H1 (cell line): ENCODE measurements around the gene NOC3L. TPM values are rescaled to one million over a fixed set of nuclear protein-coding genes. Genes with fewer than 3 reads are reported as not detected.

Experiments used
- CTCF ChIA-PET: fragments of 300-600 bp; sonication (Branson Sonifier 250); formaldehyde crosslinking; loops from one replicate; lab custom pipeline; 2021; ENCODE audit not compliant: partially characterized antibody; lab: Charles Lee
- POLR2A ChIA-PET: fragments of 300-600 bp; sonication (Branson Sonifier 250); formaldehyde crosslinking; loops from one replicate; lab custom pipeline; 2021; ENCODE audit warnings: inconsistent platforms; ENCODE audit not compliant: partially characterized antibody; lab: Charles Lee
- DNase-seq, 2 experiments: peaks; one replicate each; pipeline versions ENCODE4 v3.0.0 to v3.0.0-alpha.2; 2010 to 2022; ENCODE audit warnings: low spot score in 2 of 2, low read depth in 1 of 2, mixed read lengths in 1 of 2
- FAIRE-seq: peaks from 2 replicates; lab custom pipeline; 2011; peaks lifted over from hg19 to GRCh38; lab: Jason Lieb, UNC
- H2AFZ ChIP-seq: 2 replicates; pipeline ENCODE4 v1.8.1; 2012; ENCODE audit warnings: low read length, inconsistent platforms
- H2AK5ac ChIP-seq: 2 replicates; pipeline ENCODE4 v1.6.1; 2013; ENCODE audit warnings: low read depth, low read length
- H2BK120ac ChIP-seq: replicated peaks from 2 replicates; pipeline ENCODE3; 2013; ENCODE audit warnings: low read depth, low read length, inconsistent platforms
- H2BK12ac ChIP-seq: 2 replicates; pipeline ENCODE4 v1.6.1; 2013; ENCODE audit warnings: low read depth, low read length
- H2BK15ac ChIP-seq: 2 replicates; pipeline ENCODE4 v1.6.1; 2013; ENCODE audit warnings: low read length
- H2BK20ac ChIP-seq: 2 replicates; pipeline ENCODE4 v1.6.1; 2013; ENCODE audit warnings: low read length
- H2BK5ac ChIP-seq: 2 replicates; pipeline ENCODE4 v1.6.1; 2013; ENCODE audit warnings: low read depth, low read length
- H3K14ac ChIP-seq: 2 replicates; pipeline ENCODE4 v1.6.1; 2013; ENCODE audit warnings: inconsistent platforms; ENCODE audit not compliant: insufficient read length
- H3K18ac ChIP-seq: 2 replicates; pipeline ENCODE4 v1.6.1; 2013; ENCODE audit warnings: low read length; ENCODE audit errors: extremely low read depth
- H3K23ac ChIP-seq: 2 replicates; pipeline ENCODE4 v1.6.1; 2013; ENCODE audit warnings: inconsistent platforms; ENCODE audit not compliant: insufficient read length
- H3K23me2 ChIP-seq: 2 replicates; pipeline ENCODE4 v1.6.1; 2013; ENCODE audit warnings: low read depth, low read length
- H3K27ac ChIP-seq: 2 replicates; pipeline ENCODE4 v1.6.1; 2011; ENCODE audit warnings: low read depth, low read length, inconsistent platforms
- H3K27me3 ChIP-seq, 4 experiments: replicated peaks in 1 of 4; 1 replicate in 1 of 4; 2 replicates in 3 of 4; pipeline versions ENCODE4 v1.6.1 to v1.8.1; 2011 to 2013; ENCODE audit warnings: low read length in 3 of 4, mild to moderate bottlenecking in 3 of 4, inconsistent platforms in 2 of 4, mixed read lengths in 2 of 4, moderate library complexity in 1 of 4; ENCODE audit not compliant: control insufficient read depth in 3 of 4, insufficient read depth in 3 of 4; ENCODE audit errors: extremely low read depth in 1 of 4
- H3K36me3 ChIP-seq, 4 experiments: 2 replicates each; pipeline versions ENCODE4 v1.6.1 to v1.8.1; 2011 to 2013; ENCODE audit warnings: mild to moderate bottlenecking in 4 of 4, low read length in 3 of 4, moderate library complexity in 2 of 4, control low read depth in 1 of 4, inconsistent platforms in 1 of 4; ENCODE audit not compliant: insufficient read depth in 4 of 4, control insufficient read depth in 2 of 4
- H3K4ac ChIP-seq: replicated peaks from 2 replicates; pipeline ENCODE3; 2013; ENCODE audit warnings: low read length, low read depth, mixed read lengths, inconsistent platforms; ENCODE audit not compliant: insufficient read length
- H3K4me1 ChIP-seq, 4 experiments: replicated peaks in 1 of 4; 1 replicate in 1 of 4; 2 replicates in 3 of 4; pipeline versions ENCODE4 v1.6.1 to v1.8.1; 2011 to 2013; ENCODE audit warnings: low read length in 3 of 4, inconsistent platforms in 2 of 4, mixed read lengths in 1 of 4; ENCODE audit not compliant: insufficient read depth in 4 of 4, control insufficient read depth in 3 of 4
- H3K4me2 ChIP-seq, 2 experiments: 2 replicates each; pipeline versions ENCODE4 v1.6.1 to v1.8.1; 2011 to 2013; ENCODE audit warnings: low read depth in 2 of 2, low read length in 2 of 2, control low read depth in 1 of 2, inconsistent platforms in 1 of 2, mild to moderate bottlenecking in 1 of 2; ENCODE audit not compliant: insufficient read depth in 1 of 2
- H3K4me3 ChIP-seq, 4 experiments: fragments of 200-600, 300-600 bp in 1 of 4; sonication (generic), shearing (Covaris generic), sonication (Bioruptor Twin) in 1 of 4; 2 replicates each; pipeline versions ENCODE4 v1.5.1 to v1.8.1; 2011 to 2016; ENCODE audit warnings: low read length in 4 of 4, low read depth in 3 of 4, control low read depth in 2 of 4, inconsistent platforms in 2 of 4, mild to moderate bottlenecking in 2 of 4, mixed read lengths in 1 of 4, moderate library complexity in 1 of 4; ENCODE audit not compliant: insufficient read depth in 2 of 4; ENCODE audit errors: extremely low read depth in 1 of 4
- H3K56ac ChIP-seq: replicated peaks from 2 replicates; pipeline ENCODE3; 2013; ENCODE audit warnings: low read depth, mild to moderate bottlenecking, mixed read lengths, low read length, inconsistent platforms; ENCODE audit not compliant: insufficient read length
- H3K79me1 ChIP-seq: 2 replicates; pipeline ENCODE4 v1.6.1; 2013; ENCODE audit warnings: low read depth, low read length, control low read depth
- H3K79me2 ChIP-seq, 2 experiments: 2 replicates each; pipeline versions ENCODE4 v1.6.1 to v1.8.1; 2012 to 2013; ENCODE audit warnings: low read length in 2 of 2, mild to moderate bottlenecking in 2 of 2, inconsistent platforms in 1 of 2; ENCODE audit not compliant: insufficient read depth in 2 of 2, control insufficient read depth in 1 of 2
- H3K9ac ChIP-seq, 4 experiments: replicated peaks in 1 of 4; 1 replicate in 1 of 4; 2 replicates in 3 of 4; pipeline versions ENCODE4 v1.6.1 to v1.8.1; 2011 to 2013; ENCODE audit warnings: low read depth in 3 of 4, low read length in 3 of 4, control low read depth in 2 of 4, mild to moderate bottlenecking in 2 of 4, moderate library complexity in 2 of 4, inconsistent platforms in 1 of 4; ENCODE audit errors: extremely low read depth in 1 of 4
- H3K9me3 ChIP-seq, 2 experiments: 2 replicates each; pipeline versions ENCODE4 v1.6.1 to v1.8.1; 2012 to 2013; ENCODE audit warnings: mild to moderate bottlenecking in 2 of 2, moderate library complexity in 2 of 2, control low read depth in 1 of 2, inconsistent platforms in 1 of 2, low read depth in 1 of 2, low read length in 1 of 2, mixed read lengths in 1 of 2; ENCODE audit not compliant: insufficient read depth in 2 of 2
- H4K20me1 ChIP-seq, 2 experiments: replicated peaks in 1 of 2; 2 replicates each; pipeline versions ENCODE3 to v1.8.1; 2011 to 2013; ENCODE audit warnings: inconsistent platforms in 2 of 2, low read length in 2 of 2, mild to moderate bottlenecking in 1 of 2; ENCODE audit not compliant: insufficient read depth in 2 of 2, control insufficient read depth in 1 of 2
- H4K5ac ChIP-seq: 2 replicates; pipeline ENCODE4 v1.6.1; 2013; ENCODE audit warnings: low read length, low read depth, mixed read lengths, inconsistent platforms; ENCODE audit not compliant: insufficient read length
- H4K8ac ChIP-seq: 2 replicates; pipeline ENCODE4 v1.8.0; 2013; ENCODE audit warnings: mild to moderate bottlenecking, moderate library complexity, low read length, inconsistent platforms; ENCODE audit not compliant: insufficient read depth; ENCODE audit errors: extremely low read depth
- H4K91ac ChIP-seq: replicated peaks from 2 replicates; pipeline ENCODE3; 2013; ENCODE audit warnings: low read length, mixed read lengths, inconsistent platforms; ENCODE audit not compliant: insufficient read length
- ASH2L ChIP-seq: fragments of 200-600, 300-600 bp; sonication (generic); IDR thresholded peaks from one replicate; pipeline ENCODE4 v1.7.1; 2017; ENCODE audit warnings: low read length
- CBX5 ChIP-seq: fragments of 300-800, 300-1000 bp; sonication (generic); IDR thresholded peaks from 2 replicates; pipeline ENCODE4 v1.7.1; 2016; ENCODE audit warnings: antibody characterized with exemption, low read length, low read depth
- CREB1 ChIP-seq: IDR thresholded peaks from 2 replicates; pipeline ENCODE4 v1.6.1; 2012; ENCODE audit warnings: inconsistent platforms
- GTF2F1 ChIP-seq: IDR thresholded peaks from 2 replicates; pipeline ENCODE4 v1.6.1; 2012; ENCODE audit warnings: low read depth, low read length, improper control_type of control experiment, borderline replicate concordance
- HDAC6 ChIP-seq: IDR thresholded peaks from one replicate; pipeline ENCODE4 v1.7.1; 2012; ENCODE audit warnings: low read depth, mild to moderate bottlenecking, inconsistent platforms, low read length, moderate library complexity
- NANOG ChIP-seq: IDR thresholded peaks from 2 replicates; pipeline ENCODE4 v1.6.1; 2011; ENCODE audit warnings: low read length, low read depth, mild to moderate bottlenecking, inconsistent platforms; ENCODE audit not compliant: insufficient read depth, poor library complexity, severe bottlenecking
- RBBP5 ChIP-seq: IDR thresholded peaks from 2 replicates; pipeline ENCODE4 v1.7.1; 2012; ENCODE audit warnings: low read depth, mild to moderate bottlenecking, inconsistent platforms, low read length, moderate library complexity, borderline replicate concordance
- SIN3A ChIP-seq, 2 experiments: IDR thresholded peaks in 1 of 2; conservative IDR thresholded peaks in 1 of 2; 2 replicates each; pipeline ENCODE4 v1.6.1; 2011 to 2012; ENCODE audit warnings: low read length in 2 of 2, improper control_type of control experiment in 1 of 2, low read depth in 1 of 2, mild to moderate bottlenecking in 1 of 2
- TBP ChIP-seq: IDR thresholded peaks from 2 replicates; pipeline ENCODE4 v1.6.1; 2011; ENCODE audit warnings: low read depth, low read length, improper control_type of control experiment
- WGBS, 2 experiments: shearing (Covaris generic) in 1 of 2; methylation state at CpG; one replicate each; pipeline versions ENCODE4 v1.1.6 to v1.1.7; 2013 to 2015; ENCODE audit warnings: low lambda C conversion rate in 2 of 2, mixed read lengths in 2 of 2, inconsistent platforms in 1 of 2, low coverage in 1 of 2, missing lambda C conversion rate in 1 of 2; ENCODE audit not compliant: insufficient replicate concordance in 2 of 2, insufficient coverage in 1 of 2, insufficient read length in 1 of 2; ENCODE audit errors: extremely low coverage in 1 of 2, missing lambda C conversion rate in 1 of 2; 5-methylcytosine and 5-hydroxymethylcytosine counted together
- polyA plus RNA-seq, 7 experiments: library from polyadenylated mRNA; depleted of rRNA in 3 of 7; stranded (reverse) in 5 of 7; unstranded in 2 of 7; fragments of >200 nt in 5 of 7; fragments of 200-250 nt in 2 of 7; gene quantifications; 1 replicate in 5 of 7; 2 replicates in 1 of 7; 4 replicates in 1 of 7; pipeline versions ENCODE4 v1.2.1 to v1.2.3, GENCODE V29; 2011 to 2013; ENCODE audit warnings: missing spikeins in 2 of 7, mixed read lengths in 2 of 7
- total RNA-seq: library from RNA; stranded (reverse); fragmentation: NEBNext Ultra II Directional; extraction: Animal tissue kit (Norgen Biotek cat#: 25700); gene quantifications from 2 replicates; pipeline ENCODE4 v1.2.1, GENCODE V29; 2021

Gene NOC3L
- total and polyA plus RNA-seq, 2 of the 8 experiments (the other 6 are each of a cell fraction or from before 2014, with no cell fraction given): 7.1 to 39.1 TPM

DNA sequence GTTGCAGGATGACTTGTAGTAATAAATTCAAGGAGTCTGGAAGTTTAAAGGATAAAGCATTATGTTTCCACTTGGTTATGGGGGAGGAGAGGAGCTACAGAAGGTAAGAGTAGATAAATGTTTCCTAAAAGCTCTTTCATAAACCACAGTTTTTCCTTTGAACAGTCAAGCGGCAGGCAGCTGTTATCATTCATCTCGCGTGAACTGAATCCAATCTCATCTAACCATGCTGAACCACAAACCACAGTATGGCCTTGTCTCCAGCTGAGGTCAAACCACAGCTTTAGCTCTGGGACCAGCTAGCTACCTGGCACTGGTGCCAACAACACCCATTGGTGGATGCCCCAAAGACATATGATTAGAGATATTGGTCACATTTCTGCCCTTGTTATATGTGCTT lies 63.3 kb downstream of the NOC3L start:
- Histone ChIP-seq H3K36me3 (no peaks in the 10 kb centered on the region), H2AFZ (no peak overlapping the region), H4K5ac (no peak overlapping the region), H3K4me2 (no peak overlapping the region), H3K23me2 (no peaks in the 10 kb centered on the region), H4K8ac (no peak overlapping the region), H2BK20ac (no peak overlapping the region), H2BK12ac (no peak overlapping the region), H3K27me3 (no peaks in the 10 kb centered on the region), H2BK5ac (no peak overlapping the region), H2BK120ac (no peak overlapping the region), H3K18ac (no peak overlapping the region), H4K20me1 (no peaks in the 10 kb centered on the region), H3K4me3 (no peak overlapping the region), H3K4me1 (no peaks in the 10 kb centered on the region), H3K56ac (no peak overlapping the region), H3K79me1 (no peaks in the 10 kb centered on the region), H2BK15ac (no peak overlapping the region), H2AK5ac (no peak overlapping the region), H4K91ac (no peak overlapping the region), H3K14ac (no peak overlapping the region), H3K9me3 (no peaks in the 10 kb centered on the region), H3K27ac (no peak overlapping the region), H3K79me2 (no peaks in the 10 kb centered on the region), H3K9ac (no peak overlapping the region), H3K4ac (no peak overlapping the region), H3K23ac (no peak overlapping the region)
- ChIA-PET POLR2A (no interaction called here), CTCF (interaction anchor here (1.2 to 1.8 kb wide), 3 partner anchors 15 to 145 kb away, joined by 3 to 5 read pairs (median 4); no protein-coding TSS in a partner anchor)
- FAIRE-seq (no peak), DNase-seq (no peak)
- WGBS, 2 experiments: 94% methylated on average over 3 of the region's 3 CpGs; no CpG with 5 or more reads in 1 of the 2 experiments
- TF ChIP-seq NANOG: no peak
- TF ChIP-seq CREB1: no peak
- no peak for TF ChIP-seq GTF2F1
- no peak for TF ChIP-seq CBX5
- TF ChIP-seq ASH2L: no peak
- TF ChIP-seq RBBP5: no peak
- TF ChIP-seq HDAC6: no peak
- no peak for TF ChIP-seq TBP
- TF ChIP-seq SIN3A (conservative IDR thresholded peaks at IDR 0.05 in 1 of 2, IDR thresholded peaks at IDR 0.05 in 1 of 2; ENCODE audit: low read depth in 1 of 2, low read length in 2 of 2): no peak
